Globus pallidus (tissue), 1 donor: ENCODE measurements around the gene FOXP4.

Source experiments
- DNase-seq: peaks from one replicate; pipeline ENCODE4 v3.0.0-alpha.2; 2015; ENCODE audit warnings: low spot score

Gene FOXP4

DNA sequence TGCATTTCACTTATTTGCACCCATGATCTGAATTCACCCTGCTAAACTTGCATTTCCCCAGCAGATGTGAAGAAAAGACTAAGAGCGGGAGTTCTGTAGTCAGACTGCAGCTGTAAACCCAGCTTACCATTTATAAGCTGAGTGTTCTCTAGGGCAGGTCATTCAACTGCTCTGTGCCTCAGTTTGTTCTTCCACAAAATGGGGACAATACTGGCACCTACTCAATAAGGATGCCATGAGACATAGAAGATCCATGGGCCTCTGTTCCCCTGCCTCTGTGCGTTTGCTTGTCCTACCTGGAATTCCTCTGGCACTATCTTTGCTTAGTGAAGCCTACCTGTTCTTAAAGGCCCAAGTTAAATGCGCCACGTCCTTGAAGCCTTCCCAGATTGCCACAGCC, 79.8 kb downstream of the FOXP4 start:
- DNase-seq, result no peak

DNA sequence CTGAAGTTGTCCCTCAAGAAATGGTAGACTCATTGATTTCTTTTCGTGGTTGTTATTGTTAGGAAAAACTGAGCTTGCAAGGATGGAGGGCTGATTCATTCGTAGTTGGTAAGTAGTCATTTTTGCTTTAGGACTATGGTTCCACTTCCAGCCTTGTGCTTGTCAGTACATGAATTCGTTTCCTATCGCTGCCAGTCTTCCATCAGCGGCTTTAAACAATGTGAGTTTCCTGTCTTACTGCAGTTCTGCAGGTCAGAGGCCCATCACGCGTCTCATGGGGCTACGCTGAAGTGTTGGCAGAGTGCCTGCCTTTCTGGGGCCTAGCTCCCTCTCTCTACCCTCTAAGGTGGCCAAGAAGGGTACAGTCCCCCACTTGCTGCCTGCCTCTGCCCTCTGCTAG, 80.7 kb downstream of the FOXP4 start:
- DNase-seq, result no peak

DNA sequence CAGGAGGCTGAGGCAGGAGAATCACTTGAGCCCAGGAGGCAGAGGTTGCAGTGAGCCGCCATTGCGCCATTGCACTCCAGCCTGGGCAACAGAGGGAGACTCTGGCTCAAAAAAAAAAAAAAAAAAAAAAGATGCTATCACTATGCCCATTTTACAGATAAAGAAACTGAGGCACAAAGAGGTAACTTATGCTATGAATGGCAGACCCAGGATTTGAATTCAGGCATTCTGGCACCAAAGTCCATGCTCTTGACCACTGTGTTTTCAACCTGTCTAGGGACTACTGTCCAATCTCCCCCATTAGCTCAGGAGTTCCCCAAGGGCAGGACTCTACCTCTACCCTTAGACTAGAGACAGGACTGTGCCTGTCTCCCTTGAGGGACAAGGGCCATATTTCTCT, 82.9 kb downstream of the FOXP4 start:
- no peak for DNase-seq

DNA sequence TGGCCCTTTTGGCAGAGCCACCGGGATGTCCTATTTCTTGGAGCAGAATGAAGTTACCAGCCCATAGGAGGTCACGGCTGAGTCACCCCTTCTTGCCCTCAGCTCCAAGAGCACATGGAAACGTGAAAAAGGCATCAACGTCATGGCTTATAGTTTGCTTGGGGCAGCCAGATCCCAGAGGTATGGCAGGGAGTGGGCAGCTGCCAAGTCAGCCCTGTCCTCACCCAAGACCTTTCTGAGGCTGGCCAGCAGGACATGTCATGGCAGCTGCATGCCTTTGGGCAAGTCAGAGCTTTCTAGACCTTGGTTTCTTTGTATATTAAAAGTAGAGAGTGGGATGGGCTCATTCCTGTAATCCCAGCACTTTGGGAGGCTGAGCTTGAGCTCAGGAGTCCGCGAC, 83.9 kb downstream of the FOXP4 start:
- no peak for DNase-seq

DNA sequence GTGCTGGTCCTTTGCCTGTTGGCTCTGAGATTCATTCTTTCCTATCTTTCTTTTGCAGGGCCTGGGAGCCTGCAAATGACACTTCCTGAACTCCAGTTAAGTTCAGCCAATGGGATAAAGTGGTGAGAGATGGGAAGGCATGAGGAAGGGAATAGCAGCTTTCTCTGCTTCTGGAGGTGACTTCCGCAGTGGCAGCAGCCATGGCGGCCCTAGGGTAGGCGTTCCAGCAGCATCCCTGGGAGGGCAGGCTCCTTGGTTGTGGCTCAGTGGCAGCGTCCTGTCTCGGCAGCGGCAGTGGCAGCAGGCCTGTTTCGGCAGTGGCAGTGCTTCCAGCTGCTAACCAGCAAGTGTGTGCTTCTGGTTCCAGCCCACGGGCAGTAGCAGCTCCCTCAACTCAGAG, 84.8 kb downstream of the FOXP4 start:
- DNase-seq, result no peak

DNA sequence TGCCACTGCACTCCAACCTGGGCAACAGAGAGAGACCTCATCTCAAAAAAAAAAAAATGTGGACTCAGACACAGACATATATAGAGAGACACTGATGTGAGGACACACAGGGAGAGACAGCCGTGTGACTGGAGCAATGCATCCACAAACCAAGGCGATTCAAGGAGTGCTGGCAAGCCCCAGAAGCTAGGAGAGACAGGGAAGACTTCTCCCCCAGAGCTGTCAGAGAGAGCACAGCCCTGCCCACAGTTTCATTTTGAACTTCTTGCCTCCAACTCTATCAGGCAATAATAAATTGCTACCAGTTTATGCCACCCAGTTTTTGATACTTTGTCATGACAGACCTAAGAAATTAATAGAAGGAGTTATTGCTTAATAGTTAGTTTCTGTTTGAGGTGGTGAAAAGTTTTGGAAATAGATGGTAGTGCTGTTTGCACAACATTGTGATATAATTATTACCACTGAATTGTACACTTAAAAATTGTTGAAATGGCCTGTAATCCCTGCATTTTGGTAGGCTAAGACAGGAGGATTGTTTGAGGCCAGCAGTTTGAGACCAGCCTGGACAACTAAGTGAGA, 87.0 kb downstream of the FOXP4 start:
- DNase-seq, result no peak

DNA sequence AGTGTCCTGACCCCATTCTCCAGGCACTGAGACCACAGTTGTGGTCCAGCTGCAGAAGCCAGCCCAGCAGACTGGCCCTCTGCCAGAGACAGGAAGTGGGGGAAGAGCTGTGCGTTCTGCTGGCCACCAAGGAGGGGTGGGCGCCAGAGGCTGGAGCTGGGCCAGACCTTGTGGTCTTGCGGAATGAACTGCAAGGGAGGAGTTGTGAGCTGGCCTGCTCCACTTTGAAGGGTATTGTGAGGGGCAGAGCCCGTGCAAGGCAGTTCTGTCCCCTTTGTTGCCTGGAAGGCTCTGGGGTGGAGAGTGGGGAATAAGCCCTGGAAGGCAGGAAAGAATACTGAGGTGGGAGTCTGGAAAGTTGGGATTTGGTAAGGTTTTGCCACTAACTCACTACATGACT, 88.5 kb downstream of the FOXP4 start:
- peak; percentile 41 for DNase-seq

DNA sequence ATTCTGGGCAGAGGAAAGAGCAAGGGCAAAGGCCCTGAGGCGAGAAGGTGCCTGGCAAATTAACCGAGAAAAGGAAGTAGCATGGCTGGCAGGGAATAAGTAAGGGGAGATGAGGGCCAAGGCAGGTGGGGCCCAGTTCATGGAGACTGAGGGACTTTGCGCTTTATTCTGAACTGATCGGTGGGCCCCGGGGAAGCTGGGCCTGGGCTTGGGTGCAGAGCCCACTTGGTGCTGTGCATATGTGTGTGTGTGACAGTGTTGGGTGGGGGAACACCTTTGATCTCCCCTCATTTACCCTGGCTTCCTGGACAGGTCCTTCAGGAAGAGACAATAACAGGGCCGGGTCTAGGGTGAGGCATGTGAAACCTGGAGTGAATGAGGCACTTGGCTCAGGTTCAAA, 89.2 kb downstream of the FOXP4 start:
- DNase-seq, result no peak

DNA sequence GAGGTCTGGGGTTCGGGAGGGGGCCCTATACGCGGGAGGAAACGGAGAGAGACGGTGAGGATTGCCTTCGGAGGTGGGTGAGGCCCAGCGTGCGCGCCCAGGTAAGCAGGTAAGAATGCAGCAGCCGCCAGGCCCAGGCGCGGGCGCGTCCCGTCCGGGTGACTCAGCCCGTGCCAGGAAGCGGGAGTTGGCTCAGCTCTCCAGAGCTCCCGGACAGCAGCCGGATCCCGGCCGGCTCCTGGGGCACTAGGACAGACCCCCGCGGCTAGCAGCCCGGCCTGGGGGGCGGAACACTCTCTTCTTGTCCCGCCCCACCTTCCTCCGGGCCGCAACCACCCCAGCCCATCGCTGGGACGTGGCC, 90.6 kb downstream of the FOXP4 start:
- no peak for DNase-seq

DNA sequence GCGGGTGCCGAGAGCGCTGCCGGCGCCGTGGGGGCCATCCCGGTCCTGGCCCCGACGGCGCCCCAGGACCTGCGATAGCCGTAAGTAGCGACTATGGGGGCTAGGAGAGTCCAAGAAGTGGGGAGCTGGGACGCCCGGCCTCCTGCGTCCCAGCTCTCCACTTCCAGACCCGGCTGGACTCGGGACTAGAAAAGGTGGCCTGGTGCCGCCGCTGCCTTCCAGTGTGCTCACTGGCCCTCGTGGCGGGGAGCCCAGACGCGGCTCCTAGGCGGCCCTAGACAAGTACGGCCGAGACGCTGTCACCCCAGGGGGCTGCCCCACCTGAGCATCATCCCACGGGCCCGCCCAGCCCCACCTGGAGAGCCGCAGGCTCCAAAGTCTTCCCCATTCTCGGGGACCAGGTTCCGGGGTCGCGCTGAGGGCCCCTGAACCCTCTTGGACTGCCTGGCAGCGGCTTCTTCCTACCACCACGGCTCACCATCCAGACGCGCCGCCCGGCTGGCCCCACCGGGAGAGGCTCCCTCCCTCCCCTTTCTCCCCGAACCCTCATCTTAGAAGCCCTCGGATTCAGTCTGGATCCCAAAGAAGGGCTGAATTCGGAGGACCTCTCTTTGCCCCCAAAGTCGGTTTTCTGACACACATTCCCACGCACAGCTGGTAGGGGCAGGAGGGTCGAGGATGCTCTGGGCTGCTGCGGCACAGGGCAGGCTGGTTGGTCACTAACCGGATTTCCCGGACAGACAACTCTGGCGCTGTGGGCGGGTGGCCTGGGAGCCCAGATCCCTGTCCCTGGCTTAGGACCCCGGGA, 91.2 kb downstream of the FOXP4 start:
- no peak for DNase-seq

DNA sequence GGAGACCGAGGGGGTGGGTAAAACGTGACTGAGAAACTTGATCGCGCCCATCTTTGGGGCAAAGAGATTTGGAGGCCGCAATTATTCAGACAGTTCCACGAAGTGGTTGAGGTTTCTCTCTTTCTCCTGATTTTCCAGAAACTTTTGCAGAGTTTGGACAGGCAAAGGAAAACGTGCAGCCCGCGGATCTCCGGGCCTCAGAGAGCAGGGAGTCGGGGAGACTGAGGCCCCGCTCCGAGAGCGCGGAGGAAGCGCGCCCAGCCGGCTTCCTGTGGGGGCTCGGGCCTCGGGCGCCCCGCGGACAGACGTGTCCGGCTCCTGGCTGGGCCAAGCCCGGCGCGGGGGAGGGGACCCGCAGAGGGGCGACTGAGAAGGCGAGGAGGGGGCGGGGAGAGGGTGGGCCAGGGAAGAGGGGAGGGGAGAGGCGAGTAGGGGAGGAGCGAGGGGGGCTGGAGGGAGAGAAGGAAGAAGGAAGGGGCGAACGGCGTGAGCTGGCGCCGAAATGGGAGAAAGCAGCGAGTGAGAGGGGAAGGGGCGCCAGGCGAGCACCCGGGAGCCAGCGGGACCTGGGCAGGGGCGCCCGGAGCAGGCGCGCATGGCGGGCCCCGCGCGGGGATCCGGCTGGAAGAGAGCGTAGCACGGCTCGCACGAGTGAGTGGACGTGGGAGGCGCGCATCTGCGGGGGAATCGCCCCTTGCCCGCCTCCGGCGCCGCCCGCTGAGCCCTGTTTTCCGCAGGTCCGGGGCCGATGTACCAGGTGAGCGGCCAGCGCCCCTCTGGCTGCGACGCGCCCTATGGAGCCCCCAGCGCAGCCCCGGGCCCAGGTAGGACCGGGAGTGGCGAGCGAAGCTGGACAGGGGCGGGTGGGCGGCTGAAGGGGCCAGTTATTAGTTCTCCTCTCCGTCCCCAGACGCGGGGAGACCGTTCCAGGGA, 92.1 kb downstream of the FOXP4 start, which contains the start of gene MDFI:
TSS of gene MDFI (plus strand) at position 467 of the 933 bp plus-strand sequence. CDS start at position 749, 282 bp downstream.
- no peak for DNase-seq

DNA sequence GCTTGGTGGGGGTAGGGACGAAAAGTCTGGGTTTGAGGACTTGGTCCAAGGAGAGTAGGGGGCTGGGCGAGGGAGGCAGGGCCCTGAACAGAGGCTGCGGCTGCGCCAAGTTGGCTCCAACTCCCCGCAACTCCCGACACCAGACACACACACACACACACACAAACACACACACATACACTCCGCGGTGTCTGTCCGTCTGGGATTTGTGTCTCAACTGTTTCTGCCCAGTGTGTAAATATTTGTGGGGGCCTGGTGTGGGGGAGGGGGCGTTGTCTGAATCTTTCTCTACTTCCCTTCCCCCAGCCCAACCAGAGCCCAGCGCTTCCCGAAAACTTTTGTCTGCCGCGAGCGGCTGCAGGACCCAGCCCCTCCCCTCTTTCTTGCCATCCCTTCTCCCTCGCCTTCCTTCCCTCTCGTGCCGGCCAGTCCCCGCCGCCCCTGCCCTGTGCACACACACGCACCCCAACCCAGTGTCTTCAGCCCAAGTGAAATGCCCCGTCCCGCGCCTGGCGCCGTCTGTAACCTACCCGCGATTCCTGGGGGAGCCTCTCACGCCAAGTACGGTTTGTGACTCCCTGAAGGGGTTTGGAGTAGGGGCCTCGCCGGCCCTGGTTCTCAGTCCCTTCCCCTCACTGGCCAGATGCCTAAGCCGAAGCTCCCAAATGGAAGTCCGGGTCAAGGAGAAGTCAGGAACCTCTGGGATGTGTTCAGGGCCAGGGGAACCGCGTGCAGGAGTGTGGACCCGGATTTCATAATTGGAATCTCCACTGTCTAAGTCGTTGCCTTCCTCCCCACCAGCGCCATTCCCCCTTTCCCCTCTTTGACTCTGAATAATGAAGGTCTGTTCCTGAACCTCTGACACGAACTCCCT, 93.0 kb downstream of the FOXP4 start:
- no peak for DNase-seq

DNA sequence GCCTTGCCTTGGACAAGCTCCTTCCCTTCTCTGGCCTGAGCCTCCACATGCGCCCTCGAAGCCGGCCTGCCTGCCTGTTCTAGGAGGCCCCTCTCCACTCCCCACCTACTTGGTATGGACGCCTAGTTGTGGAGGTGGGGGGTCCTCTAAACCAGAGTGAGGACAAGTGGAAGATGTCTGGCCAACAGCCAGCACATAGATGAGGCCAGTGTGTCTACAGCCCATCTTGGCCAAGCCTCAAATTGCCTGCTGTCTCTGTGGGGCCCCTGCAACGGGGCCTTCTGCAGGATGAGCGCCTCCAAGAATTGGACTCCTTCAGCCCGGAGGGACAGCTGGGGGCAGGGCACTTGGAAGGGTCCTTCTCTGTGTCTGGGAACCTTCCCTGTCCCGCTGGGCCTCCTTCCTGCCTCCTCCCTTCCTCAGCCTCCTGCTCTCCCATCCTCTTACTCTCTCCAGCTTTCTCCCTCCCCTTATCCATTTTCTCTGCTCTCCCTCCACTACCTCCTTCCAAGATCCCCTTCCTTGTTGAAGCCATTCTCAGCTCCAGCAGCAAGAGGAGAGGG, 93.7 kb downstream of the FOXP4 start:
- DNase-seq, result no peak

DNA sequence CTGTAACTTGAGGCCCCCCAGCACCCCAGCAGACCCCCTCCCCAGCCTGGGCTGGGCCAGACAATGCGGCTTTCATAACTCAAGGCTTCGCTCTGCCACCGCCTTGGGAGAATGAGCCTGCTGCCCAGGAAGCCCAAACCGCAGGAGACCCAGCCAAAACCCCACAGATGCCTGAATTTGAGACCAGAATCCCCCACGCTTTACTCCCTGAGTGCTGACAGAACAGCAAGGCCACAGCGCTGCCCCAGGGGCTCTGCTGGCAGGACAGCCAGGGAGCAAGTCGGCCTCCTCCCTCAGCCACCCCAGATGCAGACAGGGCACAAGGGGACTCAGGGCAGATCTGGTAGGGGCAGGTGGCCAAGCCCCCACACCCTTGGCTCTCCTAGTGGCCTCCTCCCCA, 94.2 kb downstream of the FOXP4 start:
- DNase-seq, result no peak

DNA sequence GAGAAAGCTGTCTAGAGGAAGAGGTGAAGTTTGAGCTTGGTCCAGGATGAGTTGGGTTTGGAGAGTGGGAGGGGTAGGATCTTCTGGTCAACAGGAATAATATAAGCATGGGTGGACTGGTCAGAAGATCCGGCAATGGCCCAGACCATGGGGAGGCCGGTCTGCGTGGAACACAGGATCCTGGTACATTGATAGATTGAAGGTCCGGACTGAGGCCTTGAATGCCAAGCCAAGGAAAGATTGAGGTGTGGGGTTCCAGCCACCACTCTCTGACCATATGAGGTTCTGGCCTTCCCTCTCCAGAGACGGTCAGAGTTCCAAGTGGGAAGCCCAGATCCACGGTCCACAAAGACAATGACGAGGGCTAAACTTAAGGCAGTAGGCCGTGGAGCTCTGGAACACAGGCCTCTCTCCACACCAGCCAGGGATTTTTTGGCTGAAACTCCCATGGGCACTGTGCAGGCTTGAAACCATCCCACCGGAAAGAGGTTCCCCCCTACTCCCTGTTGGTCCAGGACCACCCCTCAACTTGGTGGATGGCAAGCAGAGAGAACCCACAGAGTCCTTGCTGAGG, 95.3 kb downstream of the FOXP4 start:
- DNase-seq, result no peak

DNA sequence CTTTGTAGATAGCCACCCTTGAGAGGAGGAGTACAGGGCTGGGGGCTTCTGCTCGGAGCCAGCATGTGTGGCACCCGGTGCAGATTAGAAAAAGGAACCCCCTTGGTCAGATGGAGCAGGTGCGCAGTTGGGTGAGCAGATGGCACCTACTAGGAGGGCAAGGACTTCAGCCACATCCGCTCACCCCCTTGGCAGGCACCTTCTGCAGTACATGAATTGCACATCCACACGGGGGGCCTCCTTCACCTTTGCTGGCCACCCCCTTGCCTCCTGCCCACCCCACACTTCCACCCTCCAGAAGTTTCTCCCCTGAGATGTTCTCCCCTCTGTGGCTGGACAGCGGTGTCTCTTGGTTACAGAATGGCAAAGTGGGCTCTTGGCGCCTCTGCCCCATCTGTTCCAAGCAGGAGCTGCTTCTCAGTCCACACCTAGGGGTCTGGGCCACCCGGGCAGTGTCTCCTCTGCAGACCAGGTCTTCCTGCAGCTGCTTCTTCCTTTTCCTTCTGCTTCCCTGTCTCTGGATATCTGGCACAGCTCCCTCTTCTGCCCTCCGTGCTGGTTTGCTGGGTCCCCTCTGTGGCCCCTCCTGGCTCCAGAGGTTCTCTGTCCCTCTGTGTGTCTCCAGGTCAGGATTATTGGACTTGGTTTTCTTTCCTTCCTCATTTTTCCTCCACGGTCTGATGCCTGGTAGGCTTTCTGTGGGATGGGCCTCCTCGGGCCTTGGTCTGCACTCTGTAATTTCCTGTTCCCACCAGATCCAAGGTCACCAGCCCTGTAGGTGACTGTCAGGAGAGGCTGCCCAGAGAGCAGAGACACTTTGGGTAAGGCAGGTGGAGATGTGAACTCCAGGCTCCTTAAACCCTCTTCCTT, 96.1 kb downstream of the FOXP4 start:
- no peak for DNase-seq

DNA sequence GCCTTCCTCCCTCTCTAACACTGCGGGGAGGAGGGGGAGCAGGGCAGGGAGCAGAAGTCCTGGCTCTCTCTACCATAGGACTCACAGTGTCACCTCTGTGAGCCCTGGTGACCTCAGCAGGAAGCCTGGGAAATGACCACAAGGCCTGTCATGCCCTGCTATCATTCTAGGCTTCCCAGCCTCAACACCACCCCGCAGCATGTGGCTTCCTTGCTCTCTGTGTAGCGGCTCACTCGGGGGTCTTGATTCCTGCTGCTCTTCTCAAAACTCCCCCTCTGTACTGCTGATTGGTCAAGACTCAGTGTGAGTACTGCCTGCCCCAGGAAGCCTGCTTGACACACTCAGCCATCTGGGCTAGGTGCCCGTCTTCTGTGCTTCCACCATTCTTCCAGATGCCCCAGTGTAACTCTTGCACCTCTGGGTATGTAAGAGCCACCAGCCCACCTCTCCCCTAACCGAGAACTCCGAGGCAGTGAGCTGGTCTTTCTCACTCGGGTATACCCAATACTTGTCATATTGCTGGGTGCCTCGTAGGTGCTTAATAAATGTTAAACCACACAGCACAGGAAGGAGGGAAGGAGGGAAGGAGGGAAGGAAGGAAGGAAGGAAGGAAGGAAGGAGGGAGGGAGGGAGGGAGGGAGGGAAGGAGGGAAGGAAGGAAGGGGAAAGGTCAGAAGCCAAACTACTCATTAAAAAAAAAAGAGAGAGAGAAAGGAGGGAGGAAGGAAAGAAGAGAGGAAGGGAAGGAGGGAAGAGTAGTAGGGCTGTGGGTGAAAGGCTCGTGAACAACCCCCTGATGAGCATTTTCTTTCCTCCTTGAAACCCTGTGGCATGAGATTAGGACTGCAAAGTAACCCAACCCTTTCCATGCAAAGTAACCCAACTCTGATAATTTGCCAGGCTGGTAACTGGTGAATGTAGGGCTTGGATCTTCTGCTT, 97.0 kb downstream of the FOXP4 start:
- no peak for DNase-seq

DNA sequence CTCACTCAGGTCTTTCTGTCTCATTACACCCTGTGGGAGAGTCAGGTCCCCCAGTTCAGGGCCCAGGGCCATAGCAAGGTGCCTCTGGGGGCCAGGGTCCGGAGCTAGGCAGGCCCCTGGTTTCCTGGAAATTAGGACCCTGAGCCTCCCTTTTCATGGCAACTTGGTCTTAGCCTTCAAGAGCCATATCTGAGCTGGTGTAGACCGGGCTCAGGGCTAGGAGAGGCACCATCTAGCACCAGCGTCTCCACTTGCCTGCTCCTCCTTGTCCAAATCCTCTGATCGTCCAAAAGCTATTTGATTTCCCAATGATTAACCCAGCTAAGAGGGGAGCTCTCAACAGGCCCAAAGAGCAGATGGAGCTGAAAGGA, 97.7 kb downstream of the FOXP4 start:
- no peak for DNase-seq

DNA sequence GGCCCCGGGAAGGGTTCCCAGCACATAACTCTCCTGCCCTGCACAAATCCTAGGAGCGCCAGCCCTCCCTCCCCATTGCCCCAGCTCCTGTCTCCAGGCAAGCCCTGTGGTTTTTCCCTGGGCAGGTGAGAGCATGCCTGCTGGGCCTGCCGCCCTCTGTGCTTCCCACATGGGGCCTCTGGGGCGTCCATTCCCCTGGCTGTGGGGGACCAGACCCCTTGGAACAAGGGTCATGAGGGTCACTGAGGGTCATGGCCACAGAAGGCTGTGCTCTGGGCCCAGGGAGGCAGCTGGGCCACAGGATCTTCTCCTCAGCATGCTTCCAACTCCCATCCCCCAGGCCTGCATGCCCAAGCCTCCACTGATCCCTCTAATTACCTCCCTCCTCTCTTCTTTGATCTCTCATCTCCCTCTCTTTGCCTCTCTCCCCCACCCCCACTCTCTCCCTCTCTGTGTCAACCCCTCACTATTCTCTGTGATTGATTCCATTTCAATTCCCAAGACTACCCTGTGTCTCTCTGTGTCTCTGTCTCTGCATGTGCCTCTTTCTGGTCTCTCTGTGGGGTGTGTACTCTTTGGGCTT, 98.2 kb downstream of the FOXP4 start:
- no peak for DNase-seq
